ENCODE data around the gene AURKA.

DNA sequence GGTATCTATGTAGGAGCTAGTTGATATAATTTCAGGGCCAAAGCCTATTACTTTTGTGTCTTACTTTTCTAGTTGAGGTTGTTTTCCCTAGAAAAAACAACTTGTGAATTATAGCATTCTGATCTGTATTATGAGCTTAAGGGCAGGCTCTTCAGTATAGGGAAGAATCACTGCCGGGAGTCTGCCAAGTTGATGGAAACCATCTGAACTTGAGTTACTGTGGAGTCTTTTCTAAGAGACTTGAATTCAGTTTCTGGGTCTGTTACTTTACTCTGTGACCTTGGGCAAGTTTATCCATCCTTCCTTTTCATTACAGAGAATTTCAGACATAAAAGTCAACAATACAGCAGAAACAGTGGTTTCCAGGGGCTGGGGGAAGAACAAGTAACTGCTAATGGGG is 17.9 kb upstream of the AURKA start:
- TF ChIP-seq, protein P1, sequence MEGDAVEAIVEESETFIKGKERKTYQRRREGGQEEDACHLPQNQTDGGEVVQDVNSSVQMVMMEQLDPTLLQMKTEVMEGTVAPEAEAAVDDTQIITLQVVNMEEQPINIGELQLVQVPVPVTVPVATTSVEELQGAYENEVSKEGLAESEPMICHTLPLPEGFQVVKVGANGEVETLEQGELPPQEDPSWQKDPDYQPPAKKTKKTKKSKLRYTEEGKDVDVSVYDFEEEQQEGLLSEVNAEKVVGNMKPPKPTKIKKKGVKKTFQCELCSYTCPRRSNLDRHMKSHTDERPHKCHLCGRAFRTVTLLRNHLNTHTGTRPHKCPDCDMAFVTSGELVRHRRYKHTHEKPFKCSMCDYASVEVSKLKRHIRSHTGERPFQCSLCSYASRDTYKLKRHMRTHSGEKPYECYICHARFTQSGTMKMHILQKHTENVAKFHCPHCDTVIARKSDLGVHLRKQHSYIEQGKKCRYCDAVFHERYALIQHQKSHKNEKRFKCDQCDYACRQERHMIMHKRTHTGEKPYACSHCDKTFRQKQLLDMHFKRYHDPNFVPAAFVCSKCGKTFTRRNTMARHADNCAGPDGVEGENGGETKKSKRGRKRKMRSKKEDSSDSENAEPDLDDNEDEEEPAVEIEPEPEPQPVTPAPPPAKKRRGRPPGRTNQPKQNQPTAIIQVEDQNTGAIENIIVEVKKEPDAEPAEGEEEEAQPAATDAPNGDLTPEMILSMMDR (IDR thresholded peaks at IDR 0.05) = no peak
- no peak for TF ChIP-seq POLR2A (IDR thresholded peaks at IDR 0.05)

All from thyroid gland (tissue), 4 donors.